IMR-90 (cell line): ENCODE results near the gene TRIM26. TPM values are rescaled to one million over a fixed set of nuclear protein-coding genes. Genes with fewer than 3 reads are reported as not detected.
"Not testable (repeated sequence)": the region's sequence is repeated elsewhere in the genome, so short reads cannot be mapped to it uniquely, and the experiment has no call there.

Source experiments
- ATAC-seq: fragments of 200-7000 bp; cut with Tn5 transposase; 2 replicates; pipeline ENCODE4 v1.9.1; 2020; ENCODE audit warnings: low read depth, mild to moderate bottlenecking, moderate library complexity
- BruUV-seq: library from RNA; stranded (reverse); fragments of 400-500 nt; replicated peaks from 2 replicates; lab custom pipeline; 2021; lab: Mats Ljungman, UMichigan
- CTCF ChIA-PET: fragments of 300-600 bp; formaldehyde crosslinking; extraction: SDS; loops from one replicate; lab custom pipeline; 2021; ENCODE audit warnings: antibody characterized with exemption; lab: Yijun Ruan, JAX
- POLR2A ChIA-PET: fragments of 300-600 bp; sonication (Branson Sonifier 250); formaldehyde crosslinking; loops from one replicate; lab custom pipeline; 2022; ENCODE audit warnings: antibody characterized with exemption; ENCODE audit not compliant: unreplicated experiment; lab: Charles Lee
- DNase-seq: peaks from one replicate; pipeline ENCODE4 v3.0.0; 2013
- H2AFZ ChIP-seq: replicated peaks from 2 replicates; pipeline ENCODE3; 2013; ENCODE audit warnings: low read length, mild to moderate bottlenecking; ENCODE audit not compliant: poor library complexity
- H2AK5ac ChIP-seq: 2 replicates; pipeline ENCODE4 v1.6.1; 2013; ENCODE audit warnings: low read depth, low read length, inconsistent platforms
- H2AK9ac ChIP-seq: replicated peaks from 2 replicates; pipeline ENCODE3; 2013; ENCODE audit warnings: mild to moderate bottlenecking, low read depth, low read length, moderate library complexity; ENCODE audit not compliant: poor library complexity
- H2BK120ac ChIP-seq: 2 replicates; pipeline ENCODE4 v1.6.1; 2013; ENCODE audit warnings: low read depth, low read length, inconsistent platforms
- H2BK15ac ChIP-seq: 3 replicates; pipeline ENCODE4 v1.6.1; 2013; ENCODE audit warnings: low read depth, low read length, inconsistent platforms
- H2BK20ac ChIP-seq: 2 replicates; pipeline ENCODE4 v1.6.1; 2013; ENCODE audit warnings: low read depth, mild to moderate bottlenecking, inconsistent platforms, low read length, moderate library complexity
- H2BK5ac ChIP-seq: 2 replicates; pipeline ENCODE4 v1.6.1; 2013; ENCODE audit warnings: mild to moderate bottlenecking, low read depth, low read length, inconsistent platforms; ENCODE audit not compliant: poor library complexity, severe bottlenecking
- H3K14ac ChIP-seq: replicated peaks from 2 replicates; pipeline ENCODE4 v1.6.1; 2013; ENCODE audit warnings: low read depth, low read length, inconsistent platforms
- H3K18ac ChIP-seq: 2 replicates; pipeline ENCODE4 v1.6.1; 2013; ENCODE audit warnings: low read depth, low read length, control low read depth
- H3K23ac ChIP-seq: 2 replicates; pipeline ENCODE4 v1.6.1; 2013; ENCODE audit warnings: low read depth, low read length, inconsistent platforms
- H3K27ac ChIP-seq: 2 replicates; pipeline ENCODE4 v1.5.1; 2013; ENCODE audit warnings: mild to moderate bottlenecking, control low read depth, low read length; ENCODE audit not compliant: insufficient read depth
- H3K27me3 ChIP-seq: 2 replicates; pipeline ENCODE4 v1.6.1; 2013; ENCODE audit warnings: low read length; ENCODE audit not compliant: control insufficient read depth, insufficient read depth
- H3K36me3 ChIP-seq: 2 replicates; pipeline ENCODE4 v1.6.1; 2013; ENCODE audit warnings: low read length, mixed read lengths; ENCODE audit not compliant: control insufficient read depth, insufficient read depth
- H3K4ac ChIP-seq: 2 replicates; pipeline ENCODE4 v1.6.1; 2013; ENCODE audit warnings: low read depth, low read length, inconsistent platforms
- H3K4me1 ChIP-seq: 2 replicates; pipeline ENCODE4 v1.6.1; 2013; ENCODE audit warnings: low read length, mixed read lengths; ENCODE audit not compliant: control insufficient read depth, insufficient read depth
- H3K4me2 ChIP-seq: 2 replicates; pipeline ENCODE4 v1.6.1; 2013; ENCODE audit warnings: low read depth, mild to moderate bottlenecking, control low read depth, low read length, moderate library complexity
- H3K4me3 ChIP-seq: 2 replicates; pipeline ENCODE4 v1.5.1; 2013; ENCODE audit warnings: low read depth, mild to moderate bottlenecking, control low read depth, low read length, moderate library complexity; ENCODE audit not compliant: insufficient read depth
- H3K56ac ChIP-seq: 2 replicates; pipeline ENCODE4 v1.6.1; 2013; ENCODE audit warnings: low read length, inconsistent platforms; ENCODE audit not compliant: insufficient read depth; ENCODE audit errors: extremely low read depth
- H3K79me1 ChIP-seq, 2 experiments: 2 replicates each; pipeline ENCODE4 v1.6.1; 2013; ENCODE audit warnings: low read length in 2 of 2, inconsistent platforms in 1 of 2, low read depth in 1 of 2
- H3K9ac ChIP-seq: 2 replicates; pipeline ENCODE4 v1.6.1; 2013; ENCODE audit warnings: low read depth, low read length, control low read depth
- H3K9me1 ChIP-seq: 2 replicates; pipeline ENCODE4 v1.6.1; 2013; ENCODE audit warnings: low read length, inconsistent platforms; ENCODE audit not compliant: insufficient read depth
- H3K9me3 ChIP-seq: 2 replicates; pipeline ENCODE4 v1.6.1; 2013; ENCODE audit warnings: low read length; ENCODE audit not compliant: control insufficient read depth, insufficient read depth
- H4K20me1 ChIP-seq: 2 replicates; pipeline ENCODE4 v1.6.1; 2013; ENCODE audit warnings: low read length, inconsistent platforms; ENCODE audit not compliant: insufficient read depth
- H4K5ac ChIP-seq: 2 replicates; pipeline ENCODE4 v1.6.1; 2013; ENCODE audit warnings: mild to moderate bottlenecking, low read depth, low read length, control low read depth
- H4K8ac ChIP-seq, 2 experiments: 2 replicates each; pipeline ENCODE4 v1.6.1; 2013; ENCODE audit warnings: low read depth in 2 of 2, low read length in 2 of 2, control low read depth in 1 of 2, inconsistent platforms in 1 of 2
- H4K91ac ChIP-seq: 2 replicates; pipeline ENCODE4 v1.6.1; 2013; ENCODE audit warnings: low read depth, low read length, inconsistent platforms; ENCODE audit not compliant: insufficient read depth
- WGBS, 2 experiments: methylation state at CpG; one replicate each; pipeline versions ENCODE4 v1.1.5 to v1.1.7; 2013; ENCODE audit warnings: missing lambda C conversion rate in 2 of 2; ENCODE audit not compliant: insufficient read length in 1 of 2; ENCODE audit errors: extremely low coverage in 2 of 2; 5-methylcytosine and 5-hydroxymethylcytosine counted together
- dilution Hi-C: fragments of 300-500 bp; cut with HindIII; formaldehyde crosslinking; loops from one replicate; pipeline ENCODE4 v1.14.3; 2018; ENCODE audit warnings: low sequenced_read_pairs; ENCODE audit not compliant: unreplicated experiment
- in situ Hi-C: fragments of 300-500 bp; cut with MboI; formaldehyde crosslinking; loops from 3 replicates; pipeline ENCODE4 v1.14.3; 2019; ENCODE audit warnings: low sequenced_read_pairs, inconsistent platforms, mixed read lengths
- intact Hi-C: fragments of 100-400 bp; cut with micrococcal nuclease; formaldehyde crosslinking; loops from 2 replicates; pipeline ENCODE4 v1.10.0; 2022
- polyA plus RNA-seq, 3 experiments: library from polyadenylated mRNA; depleted of rRNA; stranded (reverse); fragments of >200 nt; gene quantifications; 2 replicates each; pipeline ENCODE4 v1.2.3, GENCODE V29; 2012; ENCODE audit warnings: low replicate concordance in 1 of 3
- total RNA-seq: library from RNA; depleted of rRNA; stranded (reverse); fragments of >200 nt; gene quantifications from 2 replicates; pipeline ENCODE4 v1.2.3, GENCODE V29; 2012

The TRIM26 gene
- total and polyA plus RNA-seq, 2 of the 4 experiments (the other 2 are of a cell fraction), result 22.6 to 23.8 TPM

- H2BK20ac ChIP-seq, H2BK15ac ChIP-seq, H3K56ac ChIP-seq, H3K4ac ChIP-seq, H3K4me2 ChIP-seq, H3K9me1 ChIP-seq, H3K9ac ChIP-seq, H4K5ac ChIP-seq, intact Hi-C loops, H2AK5ac ChIP-seq, POLR2A ChIA-PET, H2BK5ac ChIP-seq, H3K9me3 ChIP-seq, H3K23ac ChIP-seq, CTCF ChIA-PET, H2AFZ ChIP-seq, H3K18ac ChIP-seq, H2BK120ac ChIP-seq, H4K91ac ChIP-seq, H3K14ac ChIP-seq, H3K79me1 ChIP-seq, BruUV-seq, DNase-seq, H3K36me3 ChIP-seq, H3K4me3 ChIP-seq, H3K4me1 ChIP-seq, ATAC-seq, H4K20me1 ChIP-seq, H3K27ac ChIP-seq, H3K27me3 ChIP-seq, dilution Hi-C loops, H4K8ac ChIP-seq, H2AK9ac ChIP-seq: not testable (repeated sequence)
- in situ Hi-C loops, result loop anchor here (10.0 kb wide), 1 partner anchor 173 kb away; no protein-coding TSS in a partner anchor
- WGBS, 2 experiments, result 87% methylated on average over 13 of the region's 23 CpGs; no CpG with 5 or more reads in 1 of the 2 experiments
Observed at GRCh38 chr6:30221956-30222355, 8.8 kb upstream of the TRIM26 start.

GRCh38 chr6:30221395-30221794 lies 8.2 kb upstream of the TRIM26 start:
- H3K27me3 ChIP-seq, H3K4me3 ChIP-seq, H3K56ac ChIP-seq, H3K4me2 ChIP-seq, H2AK9ac ChIP-seq, H3K36me3 ChIP-seq, H4K5ac ChIP-seq, BruUV-seq, POLR2A ChIA-PET, H3K14ac ChIP-seq, H3K23ac ChIP-seq, dilution Hi-C loops, H2BK15ac ChIP-seq, DNase-seq, H2AK5ac ChIP-seq, H3K4me1 ChIP-seq, H3K9ac ChIP-seq, H3K9me1 ChIP-seq, H3K27ac ChIP-seq, H3K9me3 ChIP-seq, H2BK20ac ChIP-seq, H2BK5ac ChIP-seq, H2AFZ ChIP-seq, H4K8ac ChIP-seq, H3K4ac ChIP-seq, H4K91ac ChIP-seq, H4K20me1 ChIP-seq, H3K18ac ChIP-seq, ATAC-seq, H3K79me1 ChIP-seq, CTCF ChIA-PET, intact Hi-C loops, H2BK120ac ChIP-seq: not testable (repeated sequence)
- in situ Hi-C loops, result loop anchor here (10.0 kb wide), 1 partner anchor 173 kb away; no protein-coding TSS in a partner anchor
- no CpG with 5 or more reads among the region's 6 CpGs for WGBS, 2 experiments
